ENCODE results near the gene ANKRD2.

The ANKRD2 gene

GRCh38 chr10:97537186-97537869 is 35.3 kb upstream of the ANKRD2 start:
- TF ChIP-seq POLR2AphosphoS5 (IDR thresholded peaks at IDR 0.05; ENCODE audit: low read depth, low read length) (no peak), TAF1 (IDR thresholded peaks at IDR 0.05; ENCODE audit: borderline replicate concordance, low read depth, low read length) (no peak), POLR2A (IDR thresholded peaks at IDR 0.05; ENCODE audit: low read depth, low read length) (no peak)
- no peak for DNase-seq (ENCODE audit: insufficient read length)
- no peak for FAIRE-seq

DNA sequence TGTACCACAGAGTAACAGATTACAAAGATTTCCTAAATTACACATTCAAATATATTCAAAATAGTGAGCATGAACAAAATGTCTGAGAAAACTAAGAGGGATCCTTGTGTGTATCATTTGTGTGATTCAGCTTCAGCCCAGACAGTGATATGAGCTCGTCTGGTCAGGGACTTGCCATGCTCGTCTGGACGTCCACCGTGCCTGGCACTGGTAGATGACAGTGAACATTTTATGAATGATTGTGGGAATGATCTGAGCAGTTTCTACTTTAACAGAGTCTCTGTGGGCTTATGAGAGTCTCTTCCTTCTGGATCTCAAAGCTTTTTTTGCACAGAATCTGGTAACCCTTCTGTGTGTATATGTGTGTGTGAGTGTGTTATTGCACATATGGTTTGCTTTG is 34.2 kb upstream of the ANKRD2 start:
- DNase-seq (ENCODE audit: insufficient read length) (no peak), FAIRE-seq (no peak)
- TF ChIP-seq POLR2A (IDR thresholded peaks at IDR 0.05; ENCODE audit: low read depth, low read length) = no peak
- no peak for TF ChIP-seq TAF1 (IDR thresholded peaks at IDR 0.05; ENCODE audit: borderline replicate concordance, low read depth, low read length)
- TF ChIP-seq POLR2AphosphoS5 (IDR thresholded peaks at IDR 0.05; ENCODE audit: low read depth, low read length) = no peak

DNA sequence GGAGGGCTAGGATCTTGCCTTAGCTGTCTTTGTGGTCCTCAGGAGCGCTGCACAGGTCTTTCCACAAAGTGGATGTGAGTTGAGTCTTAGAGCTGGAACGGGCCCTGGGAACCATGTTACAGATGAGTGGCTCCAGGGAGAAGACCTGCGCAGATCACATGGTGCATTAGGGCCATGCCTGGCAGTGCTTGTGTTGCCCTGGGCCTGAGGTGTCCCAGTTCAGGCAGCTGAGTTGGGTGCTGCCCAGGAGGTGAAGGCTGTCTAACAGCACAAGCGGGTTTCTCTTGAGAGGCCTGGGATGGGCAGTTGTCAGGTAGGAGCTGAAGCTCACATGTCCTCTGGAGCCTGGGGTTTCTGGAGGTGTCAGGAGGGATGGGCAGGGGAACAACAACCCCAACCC is 33.7 kb upstream of the ANKRD2 start:
- FAIRE-seq = no peak
- no peak for DNase-seq (ENCODE audit: insufficient read length)
- TF ChIP-seq POLR2A (IDR thresholded peaks at IDR 0.05; ENCODE audit: low read depth, low read length) (no peak), POLR2AphosphoS5 (IDR thresholded peaks at IDR 0.05; ENCODE audit: low read depth, low read length) (no peak), TAF1 (IDR thresholded peaks at IDR 0.05; ENCODE audit: borderline replicate concordance, low read depth, low read length) (no peak)

DNA sequence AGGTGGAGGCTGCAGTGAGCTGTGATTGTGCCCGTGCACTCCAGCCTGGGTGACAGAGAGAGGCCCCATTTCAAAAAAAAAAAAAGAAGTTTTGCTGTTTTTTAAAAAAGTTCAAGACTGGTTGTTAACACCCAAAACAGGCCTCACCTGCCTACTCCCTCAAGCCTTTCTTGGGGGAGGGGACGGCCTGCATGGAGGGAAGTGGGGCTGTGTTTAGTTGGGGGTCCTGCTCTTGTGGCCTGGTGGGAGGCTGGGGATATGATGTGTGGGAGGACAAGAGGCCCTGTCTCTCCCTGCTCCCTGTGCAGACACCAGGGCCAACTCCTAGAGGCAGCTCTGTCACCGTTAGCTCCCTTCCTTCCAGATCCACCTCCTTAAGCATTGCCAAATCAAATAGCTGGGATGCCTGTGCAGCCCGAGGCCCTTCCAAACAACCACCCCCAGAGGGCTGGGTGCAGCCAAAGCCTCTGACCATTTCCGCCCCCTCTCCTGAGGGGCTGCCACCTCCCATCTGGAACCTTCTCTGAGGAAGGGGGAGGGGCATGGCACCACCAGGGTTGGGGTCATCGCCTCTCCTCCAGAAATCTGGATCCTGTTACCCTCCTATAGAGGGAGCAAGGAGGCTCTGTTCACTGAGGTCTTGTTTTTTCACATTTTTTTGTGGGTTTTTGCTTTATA is 32.9 kb upstream of the ANKRD2 start:
- DNase-seq (ENCODE audit: insufficient read length) (no peak), FAIRE-seq (no peak)
- TF ChIP-seq TAF1 (IDR thresholded peaks at IDR 0.05; ENCODE audit: borderline replicate concordance, low read depth, low read length) = no peak

GRCh38 chr10:97540669-97541500 is 31.7 kb upstream of the ANKRD2 start:
- no peak for FAIRE-seq
- DNase-seq (ENCODE audit: insufficient read length) = no peak
- TF ChIP-seq POLR2A (IDR thresholded peaks at IDR 0.05; ENCODE audit: low read depth, low read length) (no peak), POLR2AphosphoS5 (IDR thresholded peaks at IDR 0.05; ENCODE audit: low read depth, low read length) (no peak), TAF1 (IDR thresholded peaks at IDR 0.05; ENCODE audit: borderline replicate concordance, low read depth, low read length) (no peak)

DNA sequence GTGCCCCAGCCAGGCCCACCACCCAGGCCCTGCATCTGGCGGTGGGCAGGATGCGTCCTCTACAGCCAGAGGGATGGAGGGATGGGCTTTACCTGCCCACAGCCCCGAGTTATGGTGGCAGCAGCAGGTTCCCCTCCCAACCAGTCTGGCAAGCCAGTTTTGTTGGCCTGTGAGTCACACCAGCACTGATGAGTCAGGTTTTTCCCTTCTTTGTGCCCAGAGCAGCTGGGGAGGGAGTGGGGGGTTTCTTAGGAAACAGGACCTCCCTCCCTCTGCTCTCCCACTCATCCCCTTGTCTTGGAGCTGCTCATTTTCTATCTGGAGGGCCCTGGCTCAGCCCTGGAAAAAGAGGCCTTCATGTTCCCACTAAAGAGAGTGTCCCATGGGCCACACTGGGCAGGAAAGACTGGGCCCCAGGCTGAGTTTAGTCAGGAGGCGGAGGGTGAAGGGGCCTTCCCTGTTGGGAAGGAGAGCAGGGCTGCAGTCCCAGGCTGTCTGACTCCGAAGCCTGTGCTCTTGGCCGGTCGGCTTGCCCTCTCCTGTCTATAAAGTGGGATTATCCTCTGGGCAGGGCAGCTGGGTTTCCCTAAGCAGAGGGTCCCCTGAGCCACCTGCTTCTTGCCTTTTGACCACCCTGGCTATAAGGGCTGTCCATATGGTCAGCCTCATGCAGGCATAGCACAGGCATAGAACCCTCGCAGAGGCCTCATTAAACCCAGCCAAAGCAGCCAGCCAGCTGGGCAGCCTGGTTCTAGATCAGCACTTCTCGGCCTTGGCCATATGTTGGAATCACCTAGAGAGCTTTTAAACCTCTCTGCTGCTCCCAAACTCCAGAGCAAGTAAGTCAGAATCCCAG is 30.2 kb upstream of the ANKRD2 start:
- no peak for DNase-seq (ENCODE audit: insufficient read length)
- no peak for TF ChIP-seq POLR2A (IDR thresholded peaks at IDR 0.05; ENCODE audit: low read depth, low read length)
- no peak for TF ChIP-seq POLR2AphosphoS5 (IDR thresholded peaks at IDR 0.05; ENCODE audit: low read depth, low read length)
- no peak for TF ChIP-seq TAF1 (IDR thresholded peaks at IDR 0.05; ENCODE audit: borderline replicate concordance, low read depth, low read length)
- FAIRE-seq = peak; percentile 64

GRCh38 chr10:97543025-97543546 is 29.5 kb upstream of the ANKRD2 start:
- FAIRE-seq (peak; percentile 5), DNase-seq (ENCODE audit: insufficient read length) (no peak)
- TF ChIP-seq TAF1 (IDR thresholded peaks at IDR 0.05; ENCODE audit: borderline replicate concordance, low read depth, low read length) (no peak), POLR2AphosphoS5 (IDR thresholded peaks at IDR 0.05; ENCODE audit: low read depth, low read length) (no peak), POLR2A (IDR thresholded peaks at IDR 0.05; ENCODE audit: low read depth, low read length) (no peak)

- TF ChIP-seq POLR2A (IDR thresholded peaks at IDR 0.05; ENCODE audit: low read depth, low read length) = no peak
- no peak for TF ChIP-seq POLR2AphosphoS5 (IDR thresholded peaks at IDR 0.05; ENCODE audit: low read depth, low read length)
- TF ChIP-seq TAF1 (IDR thresholded peaks at IDR 0.05; ENCODE audit: borderline replicate concordance, low read depth, low read length) = no peak
- DNase-seq (ENCODE audit: insufficient read length) (no peak), FAIRE-seq (no peak)
Measured at GRCh38 chr10:97546456-97547270, 25.9 kb upstream of the ANKRD2 start.

DNA sequence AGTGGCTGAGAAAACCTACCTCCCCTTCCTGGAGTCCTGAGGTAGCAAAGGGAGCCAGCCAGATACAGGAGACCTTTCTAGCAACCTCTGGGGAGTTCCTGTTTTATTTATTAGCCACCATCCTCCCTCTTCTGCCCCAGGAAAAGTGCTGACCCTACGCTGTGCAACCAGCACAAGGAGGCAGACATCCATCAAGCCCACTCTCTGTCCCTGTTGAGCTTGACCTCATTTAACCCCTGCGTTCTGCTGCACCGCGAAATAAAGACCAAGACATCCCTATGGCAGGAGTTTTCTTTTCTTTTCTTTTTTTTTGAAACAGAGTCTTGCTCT is 25.3 kb upstream of the ANKRD2 start:
- FAIRE-seq (no peak), DNase-seq (ENCODE audit: insufficient read length) (no peak)
- TF ChIP-seq POLR2A (IDR thresholded peaks at IDR 0.05; ENCODE audit: low read depth, low read length) (no peak), POLR2AphosphoS5 (IDR thresholded peaks at IDR 0.05; ENCODE audit: low read depth, low read length) (no peak), TAF1 (IDR thresholded peaks at IDR 0.05; ENCODE audit: borderline replicate concordance, low read depth, low read length) (no peak)

DNA sequence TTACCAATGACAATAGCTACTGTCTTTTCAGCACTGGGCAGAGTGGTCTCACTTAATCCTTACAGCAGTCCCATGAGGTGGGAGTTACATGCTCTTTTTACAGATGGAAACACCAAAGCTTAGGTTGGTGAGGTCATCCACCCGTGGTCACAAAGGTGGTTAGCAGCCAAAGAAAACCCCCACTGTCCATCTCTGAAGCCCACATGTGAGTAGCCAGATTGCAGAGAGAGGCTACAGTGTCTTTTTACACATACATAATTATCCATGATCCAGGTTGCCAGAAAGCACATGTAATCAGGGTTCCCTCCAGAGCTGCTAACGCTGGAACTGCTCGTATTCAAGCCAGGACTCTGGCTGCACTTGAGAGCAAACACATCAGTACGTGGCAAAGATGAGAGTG is 24.6 kb upstream of the ANKRD2 start:
- no peak for TF ChIP-seq POLR2AphosphoS5 (IDR thresholded peaks at IDR 0.05; ENCODE audit: low read depth, low read length)
- TF ChIP-seq TAF1 (IDR thresholded peaks at IDR 0.05; ENCODE audit: borderline replicate concordance, low read depth, low read length) = no peak
- FAIRE-seq = peak; percentile 46
- no peak for DNase-seq (ENCODE audit: insufficient read length)

Data from GM12892 (cell line).